ENCODE measurements around the gene WDR26. TPM values are rescaled to one million over a fixed set of nuclear protein-coding genes. Genes with fewer than 3 reads are reported as not detected.
A peak's percentile ranks its signal among the peaks of the same experiment; 100 is the strongest.

WDR26 gene
- total RNA-seq, 1 experiment from 2014 or later: 81.4 TPM

GRCh38 chr1:224433041-224433691 lies 1.4 kb downstream of the WDR26 start:
- no CpG with 5 or more reads among the region's 19 CpGs for WGBS (ENCODE audit: extremely low coverage, insufficient read length, low lambda C conversion rate)
- H3K4me1 ChIP-seq (ENCODE audit: insufficient read depth, low read length): no peaks in the 10 kb centered on the region
- H4K8ac ChIP-seq (replicated peaks; ENCODE audit: insufficient read length, low read depth, low read length): no peak overlapping the region
- peak overlapping the region; percentile 64 for H3K9ac ChIP-seq (ENCODE audit: extremely low read depth, insufficient read length, low read length)
- H3K9me3 Mint-ChIP-seq: no peaks in the 10 kb centered on the region
- H3K27me3 ChIP-seq (ENCODE audit: insufficient read depth, low read length): no peaks in the 10 kb centered on the region
- no peak overlapping the region for H3K14ac ChIP-seq (ENCODE audit: insufficient read depth, low read length)
- peaks cover 5% of the 10 kb centered on the region for H4K20me1 ChIP-seq (ENCODE audit: control insufficient read depth, insufficient read depth, insufficient read length)
- H2BK12ac ChIP-seq (ENCODE audit: insufficient read length, low read depth, low read length): no peak overlapping the region
- peaks cover 23 to 40% (median 36%) of the 10 kb centered on the region in 3 experiments; a peak in 6 of 7 replicates for H3K36me3 Mint-ChIP-seq (ENCODE audit: insufficient read depth in 1 of 3, low read depth in 3 of 3)
- no peak overlapping the region for H2AFZ ChIP-seq (ENCODE audit: low read length)
- no peak overlapping the region for H4K5ac ChIP-seq (ENCODE audit: insufficient read length, low read depth, low read length)
- H2BK120ac ChIP-seq (ENCODE audit: low read depth, low read length, poor library complexity, severe bottlenecking): no peak overlapping the region
- H3K23ac ChIP-seq (ENCODE audit: insufficient read length, low read depth, low read length): no peak overlapping the region
- H2BK5ac ChIP-seq (ENCODE audit: insufficient read length, low read length): no peak overlapping the region
- H3K4me1 Mint-ChIP-seq: peaks cover 41 to 42% of the 10 kb centered on the region in 2 experiments
- no peak overlapping the region for H2BK15ac ChIP-seq (ENCODE audit: low read depth, low read length)
- no peaks in the 10 kb centered on the region for H3K79me1 ChIP-seq (ENCODE audit: insufficient read depth, low read depth, low read length, poor library complexity, severe bottlenecking)
- H3K4ac ChIP-seq (ENCODE audit: low read depth, low read length): no peak overlapping the region
- H3K4me3 Mint-ChIP-seq: peak overlapping the region; percentile 86 to 96
- no peak for DNase-seq
- H3K27ac ChIP-seq (ENCODE audit: insufficient read length, low read depth, low read length): no peak overlapping the region
- no peak overlapping the region for H4K91ac ChIP-seq (ENCODE audit: insufficient read length, low read depth, low read length)
- peak overlapping the region; percentile 39 to 58 (median 54); a peak in 6 of 7 replicates for H3K27ac Mint-ChIP-seq
- H3K18ac ChIP-seq (ENCODE audit: insufficient read length, low read depth, low read length): no peak overlapping the region
- no peak overlapping the region for H3K56ac ChIP-seq (ENCODE audit: insufficient read length, low read depth, low read length)
- peaks cover 19% of the 10 kb centered on the region; the same call in 1 of the 2 replicates for H3K79me2 ChIP-seq (ENCODE audit: insufficient read depth, low read length)
- no peaks in the 10 kb centered on the region for H3K27me3 Mint-ChIP-seq (ENCODE audit: low read depth)
- no peaks in the 10 kb centered on the region for H3K9me3 ChIP-seq (ENCODE audit: control insufficient read depth, low read depth, low read length)
- H3T11ph ChIP-seq (ENCODE audit: low read length): no peak overlapping the region
- TF ChIP-seq CTCF (conservative IDR thresholded peaks at IDR 0.05): no peak
- no peak overlapping the region for H2AK5ac ChIP-seq (ENCODE audit: insufficient read length, low read length)
- H3K4me2 ChIP-seq (ENCODE audit: insufficient read depth, insufficient read length, low read length): peak overlapping the region; percentile 94
- peaks cover 17% of the 10 kb centered on the region for H3K23me2 ChIP-seq (ENCODE audit: insufficient read length, low read depth, low read length, poor library complexity, severe bottlenecking)
- H2BK20ac ChIP-seq (ENCODE audit: low read depth, low read length, poor library complexity, severe bottlenecking): no peak overlapping the region

Measured in H9 (cell line).